GM18870 (cell line): ENCODE results near the gene NXPH1.

Source experiments
- ATAC-seq: cut with Tn5 transposase; IDR thresholded peaks from one replicate; pipeline ENCODE4 v1.9.1; 2021; ENCODE audit warnings: moderate library complexity; ENCODE audit not compliant: unreplicated experiment

The NXPH1 gene

GRCh38 chr7:8590225-8590624 is 156.8 kb downstream of the NXPH1 start:
- no peak for ATAC-seq

- ATAC-seq = no peak
These were observed 157.4 kb downstream of the NXPH1 start for GRCh38 chr7:8590791-8591190.

- ATAC-seq = no peak
These were observed 157.9 kb downstream of the NXPH1 start for GRCh38 chr7:8591289-8591688.

GRCh38 chr7:8592167-8592566 is 158.8 kb downstream of the NXPH1 start:
- no peak for ATAC-seq

GRCh38 chr7:8594115-8594514 is 160.7 kb downstream of the NXPH1 start:
- ATAC-seq = no peak

- no peak for ATAC-seq
These were observed 164.2 kb downstream of the NXPH1 start for GRCh38 chr7:8597565-8597964.

GRCh38 chr7:8601121-8601520 is 167.7 kb downstream of the NXPH1 start:
- ATAC-seq = no peak

- no peak for ATAC-seq
These were observed 171.8 kb downstream of the NXPH1 start for GRCh38 chr7:8605221-8605620.

GRCh38 chr7:8612584-8612983 is 179.2 kb downstream of the NXPH1 start:
- ATAC-seq = no peak

- ATAC-seq = no peak
These were observed 179.8 kb downstream of the NXPH1 start for GRCh38 chr7:8613191-8613590.

- no peak for ATAC-seq
These were observed 181.6 kb downstream of the NXPH1 start for GRCh38 chr7:8615019-8615418.

GRCh38 chr7:8618441-8619070 is 185.1 kb downstream of the NXPH1 start:
- no peak for ATAC-seq

GRCh38 chr7:8620169-8620568 is 186.8 kb downstream of the NXPH1 start:
- no peak for ATAC-seq

GRCh38 chr7:8625612-8626011 is 192.2 kb downstream of the NXPH1 start:
- ATAC-seq = no peak

GRCh38 chr7:8627325-8627724 is 193.9 kb downstream of the NXPH1 start:
- no peak for ATAC-seq

- ATAC-seq = no peak
These were observed 195.2 kb downstream of the NXPH1 start for GRCh38 chr7:8628656-8629055.

GRCh38 chr7:8629504-8629903 is 196.1 kb downstream of the NXPH1 start:
- no peak for ATAC-seq

GRCh38 chr7:8637322-8637721 is 203.9 kb downstream of the NXPH1 start:
- ATAC-seq = no peak

GRCh38 chr7:8638076-8638475 is 204.7 kb downstream of the NXPH1 start:
- ATAC-seq = no peak

GRCh38 chr7:8639668-8640067 is 206.3 kb downstream of the NXPH1 start:
- ATAC-seq = no peak

- no peak for ATAC-seq
These were observed 207.3 kb downstream of the NXPH1 start for GRCh38 chr7:8640671-8641070.

- no peak for ATAC-seq
These were observed 235.5 kb downstream of the NXPH1 start for GRCh38 chr7:8668627-8669500.

GRCh38 chr7:8669501-8669851 is 236.1 kb downstream of the NXPH1 start:
- no peak for ATAC-seq
